Measurements from ENCODE around the gene ICAM1. TPM values are rescaled to one million over a fixed set of nuclear protein-coding genes. Genes with fewer than 3 reads are reported as not detected.

ICAM1 gene
- total RNA-seq, 4 donors from 2014 or later, result 6.5 to 32.8 (median 23.2) TPM

DNA sequence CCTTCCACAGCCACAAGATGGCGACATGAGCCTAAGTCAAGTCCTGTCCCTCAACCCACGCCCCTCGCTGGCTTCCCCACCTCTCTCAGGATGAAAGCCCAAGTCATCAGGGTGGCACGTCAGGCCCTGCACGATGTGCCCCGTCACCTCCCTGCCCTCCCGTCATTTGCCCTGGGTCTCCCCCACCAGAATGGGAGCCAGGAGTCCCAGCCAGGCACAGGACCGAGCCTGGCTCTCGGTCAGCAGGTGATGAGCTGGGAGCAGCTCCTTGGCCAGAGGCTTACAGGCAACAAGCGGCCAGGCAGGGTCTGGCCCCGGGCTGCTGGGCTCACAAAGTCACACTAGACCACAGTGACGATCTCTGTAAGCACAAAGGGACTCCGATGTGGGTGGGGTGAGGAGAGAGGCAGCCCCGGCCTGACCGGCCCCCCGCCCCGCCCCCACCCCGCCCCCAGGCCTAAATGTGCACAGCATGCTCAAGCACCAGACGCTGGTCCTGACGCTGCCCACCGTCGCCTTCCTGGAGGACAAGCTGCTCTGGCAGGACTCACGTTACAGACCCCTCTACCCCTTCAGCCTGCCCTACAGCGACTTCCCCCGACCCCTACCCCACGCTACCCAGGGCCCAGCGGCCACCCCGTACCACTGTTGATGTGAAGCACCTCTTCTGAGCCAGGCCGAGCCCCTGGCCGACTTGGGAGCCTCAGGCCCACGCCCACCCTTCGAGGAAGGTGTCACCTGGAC, 11.6 kb upstream of the ICAM1 start:
- H3K4me3 ChIP-seq, result no peak overlapping the region
- DNase-seq, result peak; percentile 74 to 85
- no peaks in the 10 kb centered on the region for H3K9me3 ChIP-seq
- H3K36me3 ChIP-seq, result no peaks in the 10 kb centered on the region
- H3K27me3 ChIP-seq, result no peaks in the 10 kb centered on the region
- TF ChIP-seq POLR2A (IDR thresholded peaks at IDR 0.05), result no peak
- TF ChIP-seq, protein P1, sequence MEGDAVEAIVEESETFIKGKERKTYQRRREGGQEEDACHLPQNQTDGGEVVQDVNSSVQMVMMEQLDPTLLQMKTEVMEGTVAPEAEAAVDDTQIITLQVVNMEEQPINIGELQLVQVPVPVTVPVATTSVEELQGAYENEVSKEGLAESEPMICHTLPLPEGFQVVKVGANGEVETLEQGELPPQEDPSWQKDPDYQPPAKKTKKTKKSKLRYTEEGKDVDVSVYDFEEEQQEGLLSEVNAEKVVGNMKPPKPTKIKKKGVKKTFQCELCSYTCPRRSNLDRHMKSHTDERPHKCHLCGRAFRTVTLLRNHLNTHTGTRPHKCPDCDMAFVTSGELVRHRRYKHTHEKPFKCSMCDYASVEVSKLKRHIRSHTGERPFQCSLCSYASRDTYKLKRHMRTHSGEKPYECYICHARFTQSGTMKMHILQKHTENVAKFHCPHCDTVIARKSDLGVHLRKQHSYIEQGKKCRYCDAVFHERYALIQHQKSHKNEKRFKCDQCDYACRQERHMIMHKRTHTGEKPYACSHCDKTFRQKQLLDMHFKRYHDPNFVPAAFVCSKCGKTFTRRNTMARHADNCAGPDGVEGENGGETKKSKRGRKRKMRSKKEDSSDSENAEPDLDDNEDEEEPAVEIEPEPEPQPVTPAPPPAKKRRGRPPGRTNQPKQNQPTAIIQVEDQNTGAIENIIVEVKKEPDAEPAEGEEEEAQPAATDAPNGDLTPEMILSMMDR (IDR thresholded peaks at IDR 0.05), result peak; percentile 44 to 70 (median 60)
- no peak overlapping the region for H3K27ac ChIP-seq
- intact Hi-C loops (cut with DNase I; ENCODE audit: low total_unique reads), result no loop called here
- H3K4me1 ChIP-seq, result no peaks in the 10 kb centered on the region

DNA sequence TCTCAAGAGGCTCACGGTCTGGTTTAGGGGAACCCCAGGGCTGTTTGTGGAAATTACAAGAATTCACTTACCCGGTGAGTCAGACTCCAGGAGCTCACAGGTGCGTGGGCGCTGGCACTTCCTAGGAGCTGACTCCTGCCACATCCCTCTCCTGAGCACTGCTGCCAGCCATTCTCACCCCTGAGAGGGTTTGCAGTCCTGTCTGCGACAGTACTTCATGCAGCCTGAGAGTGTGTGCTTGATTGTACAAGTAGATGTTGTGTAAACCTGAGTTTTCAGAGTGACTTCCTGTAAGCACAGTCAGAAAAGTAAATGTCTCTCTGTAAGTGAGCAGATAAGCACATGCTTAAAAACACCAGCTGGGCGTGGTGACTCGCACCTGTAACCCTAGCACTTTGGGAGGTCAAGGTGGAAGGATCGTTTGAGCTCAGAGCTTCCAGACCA, 10.8 kb upstream of the ICAM1 start:
- intact Hi-C loops (cut with DNase I; ENCODE audit: low total_unique reads), result no loop called here
- Histone ChIP-seq H3K36me3 (no peaks in the 10 kb centered on the region), H3K4me1 (no peaks in the 10 kb centered on the region), H3K9me3 (no peaks in the 10 kb centered on the region), H3K4me3 (no peak overlapping the region), H3K27ac (no peak overlapping the region), H3K27me3 (no peaks in the 10 kb centered on the region)
- no peak for TF ChIP-seq POLR2A (IDR thresholded peaks at IDR 0.05)
- TF ChIP-seq, protein P1 (IDR thresholded peaks at IDR 0.05), result no peak
- no peak for DNase-seq

DNA sequence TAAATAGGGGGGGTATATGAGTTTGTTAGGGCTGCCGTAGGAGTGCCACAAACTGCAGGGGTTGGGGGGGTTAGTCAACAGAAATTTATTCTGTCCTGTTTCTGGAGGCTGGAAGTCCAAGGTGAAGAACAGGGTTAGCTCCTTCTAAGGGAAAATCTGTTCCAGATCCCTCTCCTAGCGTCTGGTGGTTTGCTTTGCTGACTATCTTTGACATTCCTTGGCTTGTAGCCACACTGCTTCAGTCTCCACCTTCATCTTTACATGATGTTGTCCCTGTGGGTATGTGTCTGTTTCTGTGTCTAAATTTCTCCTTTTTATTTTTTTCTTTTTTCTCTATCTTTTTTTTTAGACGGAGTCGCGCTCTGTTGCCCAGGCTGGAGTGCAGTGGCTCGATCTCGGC, 8.1 kb upstream of the ICAM1 start:
- Histone ChIP-seq H3K27ac (no peak overlapping the region), H3K4me3 (no peak overlapping the region), H3K4me1 (no peaks in the 10 kb centered on the region), H3K36me3 (no peaks in the 10 kb centered on the region), H3K27me3 (no peaks in the 10 kb centered on the region), H3K9me3 (no peaks in the 10 kb centered on the region)
- intact Hi-C loops (cut with DNase I; ENCODE audit: low total_unique reads), result no loop called here
- TF ChIP-seq POLR2A (IDR thresholded peaks at IDR 0.05), result no peak
- TF ChIP-seq, protein P1 (IDR thresholded peaks at IDR 0.05), result no peak
- DNase-seq, result no peak

- H3K27ac ChIP-seq, result no peak overlapping the region
- no peak for DNase-seq
- TF ChIP-seq, protein P1 (IDR thresholded peaks at IDR 0.05), result no peak
- TF ChIP-seq POLR2A (IDR thresholded peaks at IDR 0.05), result no peak
- H3K36me3 ChIP-seq, result no peaks in the 10 kb centered on the region
- H3K9me3 ChIP-seq, result no peaks in the 10 kb centered on the region
- H3K27me3 ChIP-seq, result peaks cover 0 to 8% of the 10 kb centered on the region in 2 donors
- intact Hi-C loops (cut with DNase I; ENCODE audit: low total_unique reads), result no loop called here
- H3K4me3 ChIP-seq, result no peak overlapping the region
- H3K4me1 ChIP-seq, result no peaks in the 10 kb centered on the region
Measured at GRCh38 chr19:10266706-10267105, 4.2 kb upstream of the ICAM1 start.

- Histone ChIP-seq H3K4me1 (no peaks in the 10 kb centered on the region), H3K27ac (peak overlapping the region; percentile 42 to 56), H3K27me3 (peaks cover 0 to 8% of the 10 kb centered on the region in 2 donors), H3K4me3 (no peak overlapping the region), H3K36me3 (no peaks in the 10 kb centered on the region), H3K9me3 (no peaks in the 10 kb centered on the region)
- TF ChIP-seq POLR2A (IDR thresholded peaks at IDR 0.05), result no peak
- TF ChIP-seq, protein P1 (IDR thresholded peaks at IDR 0.05), result no peak
- DNase-seq, result no peak
- intact Hi-C loops (cut with DNase I; ENCODE audit: low total_unique reads), result loop anchor here (2.0 kb wide), 1 partner anchor 121 kb away; no protein-coding TSS in a partner anchor
Measured at GRCh38 chr19:10268071-10268470, 2.8 kb upstream of the ICAM1 start.

Data from uterus (tissue), 4 donors.